Spleen (tissue), 11 donors: ENCODE results near the gene CLIC6. TPM values are rescaled to one million over a fixed set of nuclear protein-coding genes. Genes with fewer than 3 reads are reported as not detected.

Source experiments
- DNase-seq: peaks from one replicate; pipeline ENCODE4 v3.0.0-alpha.2; 2020
- H3K27ac ChIP-seq, 8 donors: fragments of 200-600 bp; sonication (generic) in 7 of 8; 1 replicate in 4 of 8; 2 replicates in 4 of 8; pipeline versions ENCODE4 v1.5.0 to v1.8.0; 2016 to 2021; ENCODE audit warnings: inconsistent platforms in 4 of 8, mild to moderate bottlenecking in 4 of 8, moderate library complexity in 1 of 8
- H3K27me3 ChIP-seq, 7 donors: fragments of 200-600 bp; sonication (generic) in 6 of 7; replicated peaks in 1 of 7; 1 replicate in 4 of 7; 2 replicates in 3 of 7; pipeline versions ENCODE4 v1.5.0 to v1.8.0; 2016 to 2021; ENCODE audit warnings: inconsistent platforms in 3 of 7, mild to moderate bottlenecking in 1 of 7
- H3K36me3 ChIP-seq, 6 donors: fragments of 200-600 bp; sonication (generic) in 5 of 6; 1 replicate in 4 of 6; 2 replicates in 2 of 6; pipeline versions ENCODE4 v1.5.0 to v1.8.0; 2016 to 2021; ENCODE audit warnings: inconsistent platforms in 2 of 6
- H3K4me1 ChIP-seq, 6 donors: fragments of 200-600 bp; sonication (generic) in 5 of 6; 1 replicate in 3 of 6; 2 replicates in 3 of 6; pipeline versions ENCODE4 v1.5.0 to v1.8.0; 2016 to 2021; ENCODE audit warnings: inconsistent platforms in 3 of 6
- H3K4me3 ChIP-seq, 8 donors: fragments of 200-600 bp; sonication (generic) in 7 of 8; 1 replicate in 4 of 8; 2 replicates in 4 of 8; pipeline versions ENCODE4 v1.5.0 to v1.8.0; 2016 to 2021; ENCODE audit warnings: inconsistent platforms in 4 of 8, mild to moderate bottlenecking in 4 of 8, moderate library complexity in 2 of 8
- H3K9me3 ChIP-seq, 8 donors: fragments of 200-600 bp; sonication (generic) in 7 of 8; 1 replicate in 4 of 8; 2 replicates in 4 of 8; pipeline versions ENCODE4 v1.5.0 to v1.8.0; 2016 to 2021; ENCODE audit warnings: inconsistent platforms in 4 of 8
- CTCF ChIP-seq, 11 experiments: fragments of 200-600 bp in 7 of 11; fragments of 450-650 bp in 4 of 11; sonication (generic) in 4 of 11; IDR thresholded peaks in 8 of 11; conservative IDR thresholded peaks in 3 of 11; 1 replicate in 7 of 11; 2 replicates in 4 of 11; pipeline versions ENCODE4 v1.4.0 to v1.8.0; 2016 to 2021; ENCODE audit warnings: antibody characterized with exemption in 11 of 11, inconsistent platforms in 4 of 11, mild to moderate bottlenecking in 1 of 11
- POLR2A ChIP-seq, 3 donors: fragments of 450-650 bp; IDR thresholded peaks; one replicate each; pipeline ENCODE4 v1.5.1; 2017; ENCODE audit warnings: antibody characterized with exemption in 3 of 3, mild to moderate bottlenecking in 1 of 3
- POLR2AphosphoS5 ChIP-seq, 3 donors: sonication (generic); formaldehyde crosslinking; IDR thresholded peaks; one replicate each; pipeline ENCODE4 v1.5.1; 2017; ENCODE audit warnings: antibody characterized with exemption in 3 of 3
- WGBS, 5 donors: extraction: QIAGEN DNeasy Blood & Tissue Kit in 3 of 5; methylation state at CpG; one replicate each; pipeline versions ENCODE4 v1.1.5 to v1.1.7; 2013 to 2018; 5-methylcytosine and 5-hydroxymethylcytosine counted together
- intact Hi-C: fragments of 100-400 bp; cut with DNase I; formaldehyde crosslinking; loops from one replicate; pipeline ENCODE4 v1.15.0; 2023; ENCODE audit warnings: low total_unique reads
- polyA plus RNA-seq, 3 donors: library from polyadenylated mRNA; stranded (reverse); fragments of 200-250 nt; gene quantifications; one replicate each; pipeline ENCODE4 v1.2.1, GENCODE V29; 2013
- total RNA-seq, 7 donors: library from RNA; depleted of rRNA in 3 of 7; stranded (reverse); fragments of >200 nt in 3 of 7; fragmentation: NEBNext Ultra II Directional in 4 of 7; extraction: Animal tissue kit (Norgen Biotek cat#: 25700) in 4 of 7; gene quantifications; one replicate each; pipeline versions ENCODE4 v1.1.0 to v1.2.1, GENCODE V29; 2016 to 2021
- donor health status: healthy with polysubstance abuse.
- donor health status: DM: no; HTN: no; CAD: no; lungs with moderate emphysema.
- donor health status: DM: no; HTN: no; CAD: no.
- donor health status: Bipolar disorder and iron deficiency.
- donor health status: healthy.
- donor health status: DM: no; HTN: no; CAD: no.
- donor health status: DM: yes; HTN: yes; CAD: no.

Gene CLIC6
- total and polyA plus RNA-seq, 10 donors: 0.93 to 1.9 (median 1.2) TPM

GRCh38 chr21:34695434-34695833 lies 26.6 kb downstream of the CLIC6 start:
- H3K4me3 ChIP-seq: no peak overlapping the region
- H3K36me3 ChIP-seq: no peaks in the 10 kb centered on the region
- H3K4me1 ChIP-seq: peaks cover 0 to 8% (median 2%) of the 10 kb centered on the region in 6 donors
- H3K27me3 ChIP-seq: peaks cover 0 to 21% (median 0%) of the 10 kb centered on the region in 7 donors
- no peak for TF ChIP-seq POLR2AphosphoS5 (IDR thresholded peaks at IDR 0.05)
- TF ChIP-seq POLR2A (IDR thresholded peaks at IDR 0.05): no peak
- no peak for TF ChIP-seq CTCF (IDR thresholded peaks at IDR 0.05 in 8 of 11, conservative IDR thresholded peaks at IDR 0.05 in 3 of 11)
- intact Hi-C loops: no loop called here
- no peak for DNase-seq
- H3K27ac ChIP-seq: no peak overlapping the region
- 49 to 82% (median 66%) methylated on average over 2 of the region's 2 CpGs for WGBS, 5 donors
- peaks cover 0 to 7% (median 2%) of the 10 kb centered on the region in 8 donors for H3K9me3 ChIP-seq

- intact Hi-C loops: no loop called here
- H3K4me3 ChIP-seq: no peak overlapping the region
- no peak overlapping the region for H3K27ac ChIP-seq
- TF ChIP-seq POLR2A (IDR thresholded peaks at IDR 0.05): no peak
- no peak for TF ChIP-seq POLR2AphosphoS5 (IDR thresholded peaks at IDR 0.05)
- no peak for TF ChIP-seq CTCF (IDR thresholded peaks at IDR 0.05 in 8 of 11, conservative IDR thresholded peaks at IDR 0.05 in 3 of 11)
- H3K36me3 ChIP-seq: no peaks in the 10 kb centered on the region
- 89 to 100% (median 96%) methylated on average over 1 of the region's 1 CpG for WGBS, 5 donors
- peaks cover 0 to 7% (median 2%) of the 10 kb centered on the region in 8 donors for H3K9me3 ChIP-seq
- peaks cover 0 to 8% (median 2%) of the 10 kb centered on the region in 6 donors for H3K4me1 ChIP-seq
- H3K27me3 ChIP-seq: peaks cover 0 to 21% (median 0%) of the 10 kb centered on the region in 7 donors
- no peak for DNase-seq
Measured at GRCh38 chr21:34696121-34696520, 27.3 kb downstream of the CLIC6 start.

- Histone ChIP-seq H3K36me3 (no peaks in the 10 kb centered on the region), H3K4me3 (no peak overlapping the region), H3K4me1 (peaks cover 0 to 8% (median 2%) of the 10 kb centered on the region in 6 donors), H3K27ac (no peak overlapping the region), H3K27me3 (peaks cover 0 to 12% (median 0%) of the 10 kb centered on the region in 7 donors), H3K9me3 (peaks cover 0 to 7% (median 2%) of the 10 kb centered on the region in 8 donors)
- 88 to 99% (median 93%) methylated on average over 3 of the region's 3 CpGs for WGBS, 5 donors
- DNase-seq: no peak
- intact Hi-C loops: no loop called here
- TF ChIP-seq POLR2A (IDR thresholded peaks at IDR 0.05) (no peak), CTCF (IDR thresholded peaks at IDR 0.05 in 8 of 11, conservative IDR thresholded peaks at IDR 0.05 in 3 of 11) (no peak), POLR2AphosphoS5 (IDR thresholded peaks at IDR 0.05) (no peak)
Measured at GRCh38 chr21:34697826-34698225, 29.0 kb downstream of the CLIC6 start.

- DNase-seq: no peak
- Histone ChIP-seq H3K4me3 (no peak overlapping the region), H3K4me1 (peaks cover 0 to 2% (median 0%) of the 10 kb centered on the region in 6 donors), H3K36me3 (no peaks in the 10 kb centered on the region), H3K27me3 (peaks cover 0 to 8% (median 0%) of the 10 kb centered on the region in 7 donors), H3K27ac (no peak overlapping the region), H3K9me3 (peaks cover 0 to 7% (median 2%) of the 10 kb centered on the region in 8 donors)
- intact Hi-C loops: no loop called here
- no peak for TF ChIP-seq CTCF (IDR thresholded peaks at IDR 0.05 in 8 of 11, conservative IDR thresholded peaks at IDR 0.05 in 3 of 11)
- TF ChIP-seq POLR2AphosphoS5 (IDR thresholded peaks at IDR 0.05): no peak
- no peak for TF ChIP-seq POLR2A (IDR thresholded peaks at IDR 0.05)
- WGBS, 5 donors: 71 to 90% (median 80%) methylated on average over 7 of the region's 7 CpGs
Measured at GRCh38 chr21:34698270-34699015, 29.6 kb downstream of the CLIC6 start.
